ENCODE data around the gene PHKA1.
"Not testable (repeated sequence)": the region's sequence is repeated elsewhere in the genome, so short reads cannot be mapped to it uniquely, and the experiment has no call there.

The PHKA1 gene

DNA sequence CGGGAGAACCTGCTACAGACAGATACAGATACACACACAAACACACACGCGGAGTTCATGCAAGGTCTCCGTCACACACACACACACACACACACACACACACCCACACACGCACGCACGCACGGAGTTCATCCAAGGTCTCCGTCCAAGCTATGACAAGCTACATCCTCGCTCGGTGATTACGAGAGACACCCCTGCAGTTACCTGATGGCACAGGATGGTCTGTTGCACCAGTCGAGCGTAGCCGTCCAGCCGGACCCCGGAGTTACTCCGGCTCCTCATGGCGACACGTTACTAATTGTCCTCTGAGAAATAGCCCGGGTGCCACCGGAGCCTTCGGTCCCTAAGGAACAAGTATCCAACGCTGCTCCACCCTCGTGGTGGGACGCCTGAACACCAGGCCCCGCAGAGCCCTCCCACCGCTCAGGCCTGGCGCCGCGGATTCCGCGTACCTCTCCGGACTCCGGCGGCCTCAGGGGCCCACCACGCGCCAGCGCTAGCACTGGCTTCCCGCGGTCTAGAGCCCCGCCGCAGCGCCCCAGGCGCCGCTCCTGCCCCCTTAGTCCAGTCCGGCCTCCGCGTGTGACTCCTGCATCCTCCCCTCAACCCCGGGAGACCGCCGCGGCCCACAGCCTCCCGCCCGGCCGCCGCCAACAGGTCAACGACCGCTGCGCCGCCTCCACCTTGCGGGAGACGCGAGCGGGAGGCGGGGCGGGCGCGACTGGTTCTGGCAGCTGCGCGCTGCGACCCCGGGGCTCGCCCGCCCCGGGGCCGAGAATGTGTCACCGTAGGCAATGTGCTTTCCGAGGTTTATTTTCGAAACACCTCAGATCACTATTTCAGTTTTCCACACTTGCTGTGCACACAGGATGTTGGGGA lies at the start of gene PHKA1:
TSS of gene PHKA1 (minus strand) at position 708 of the 879 bp plus-strand sequence. CDS start at position 282, 426 bp downstream.
- DNase-seq: not testable (repeated sequence)

DNA sequence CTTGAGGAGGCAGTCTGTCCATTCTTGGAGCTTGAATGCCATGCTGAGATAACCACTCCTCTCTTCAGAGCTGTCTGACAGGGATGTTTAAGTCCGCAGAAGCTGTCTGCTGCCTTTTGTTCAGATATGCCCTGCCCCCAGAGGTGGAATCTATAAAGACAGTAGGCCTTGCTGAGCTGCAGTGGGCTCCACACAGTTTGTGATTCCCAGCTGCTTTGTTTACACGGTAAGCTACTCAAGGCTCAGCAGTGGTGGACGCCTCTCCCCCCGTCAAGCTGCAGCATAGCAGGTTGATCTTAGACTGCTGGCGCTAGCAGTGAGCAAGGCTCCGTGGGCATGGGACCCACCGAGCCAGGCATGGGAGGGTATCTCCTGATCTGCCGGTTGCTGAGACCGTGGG lies 46.3 kb upstream of the PHKA1 start:
- not testable (repeated sequence) for DNase-seq

DNA sequence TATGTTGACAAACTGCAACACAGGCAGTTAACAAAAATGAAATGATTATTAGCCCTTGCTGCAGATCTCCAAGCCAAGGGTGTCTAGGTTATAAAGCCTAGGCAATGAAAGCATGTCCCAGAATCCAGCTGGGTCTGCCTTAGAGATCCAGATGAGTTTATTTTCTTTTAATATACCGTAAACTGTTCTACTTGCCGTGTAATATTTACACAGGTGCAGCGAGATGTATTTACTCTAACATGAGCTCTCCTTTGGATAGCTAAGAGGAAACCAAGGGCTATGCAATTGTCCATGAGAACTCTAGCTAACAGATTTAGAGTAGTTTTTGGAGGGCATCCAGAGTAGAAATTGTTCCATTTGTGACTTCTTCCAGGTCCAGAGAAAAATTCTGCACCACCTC lies 34.4 kb upstream of the PHKA1 start:
- DNase-seq: not testable (repeated sequence)

DNA sequence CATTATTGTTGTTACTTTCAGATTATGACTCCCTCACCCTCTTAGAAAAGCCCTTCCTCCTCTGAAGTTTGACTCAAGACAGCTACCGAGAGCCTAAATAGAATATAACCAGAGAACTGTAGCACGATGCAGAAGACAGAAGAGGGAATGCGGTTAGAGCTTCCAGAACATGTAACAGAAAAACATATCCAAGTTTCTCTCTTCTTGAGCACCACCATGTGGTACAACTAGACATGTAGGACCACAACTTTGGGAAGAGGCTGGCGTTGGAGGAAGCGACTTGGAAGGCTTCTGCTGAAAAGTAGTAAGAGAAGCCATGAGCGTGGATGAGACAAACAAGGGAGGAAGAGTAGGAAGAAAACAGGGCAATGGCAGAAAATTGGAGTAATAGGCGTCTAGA lies 31.4 kb upstream of the PHKA1 start:
- not testable (repeated sequence) for DNase-seq

DNA sequence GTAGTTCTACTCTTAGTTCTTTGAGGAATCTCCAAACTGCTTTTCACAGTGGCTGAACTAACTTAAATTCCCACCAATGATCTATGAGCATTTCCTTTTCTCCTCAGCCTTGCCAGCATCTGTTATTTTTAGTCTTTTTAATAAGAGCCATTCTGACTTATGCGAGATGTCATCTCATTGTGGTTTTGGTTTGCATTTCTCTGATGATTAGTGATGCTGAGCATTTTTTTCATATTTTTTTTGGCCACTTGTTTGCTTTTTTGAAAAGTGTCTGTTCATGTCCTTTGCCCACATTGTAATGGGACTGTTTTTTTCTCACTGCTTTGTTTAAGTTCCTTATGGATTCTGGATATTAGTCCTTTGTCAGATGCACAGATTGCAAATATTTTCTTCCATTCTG lies 21.5 kb upstream of the PHKA1 start:
- DNase-seq: no peak

DNA sequence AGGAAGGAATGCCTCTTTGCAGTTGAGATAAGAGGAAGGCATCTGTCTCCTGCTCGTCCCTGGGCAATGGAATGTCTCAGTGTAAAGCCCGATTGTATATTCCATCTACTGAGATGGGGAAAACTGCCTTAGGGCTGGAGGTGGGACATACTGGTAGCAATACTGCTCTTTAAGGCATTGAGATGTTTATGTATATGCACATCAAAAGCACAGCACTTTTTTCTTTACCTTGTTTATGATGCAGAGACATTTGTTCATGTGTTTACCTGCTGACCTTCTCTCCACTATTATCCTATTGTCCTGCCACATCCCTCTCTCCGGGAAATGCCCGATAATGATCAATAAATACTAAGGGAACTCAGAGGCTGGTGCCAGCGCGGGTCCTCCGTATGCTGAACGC lies 19.5 kb upstream of the PHKA1 start:
- DNase-seq: not testable (repeated sequence)

DNA sequence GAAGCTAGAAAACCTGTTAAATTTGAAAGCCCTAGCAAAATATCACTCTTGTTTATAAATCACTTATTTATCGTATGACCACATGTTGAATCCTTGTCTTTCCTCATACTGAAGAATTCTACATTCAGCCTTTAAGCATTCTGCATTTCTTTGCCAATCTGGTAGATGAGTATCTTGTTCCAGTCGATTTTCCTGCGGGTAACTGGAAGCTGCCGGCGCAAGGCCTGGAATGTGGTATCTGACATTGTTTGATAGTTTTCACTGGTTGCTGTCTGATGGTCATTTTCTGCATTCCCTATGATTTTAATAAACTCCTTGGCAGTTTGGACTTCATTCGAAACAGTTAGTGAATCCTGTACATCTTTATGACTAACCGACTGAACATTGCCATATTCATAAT lies 13.7 kb upstream of the PHKA1 start:
- DNase-seq: no peak

DNA sequence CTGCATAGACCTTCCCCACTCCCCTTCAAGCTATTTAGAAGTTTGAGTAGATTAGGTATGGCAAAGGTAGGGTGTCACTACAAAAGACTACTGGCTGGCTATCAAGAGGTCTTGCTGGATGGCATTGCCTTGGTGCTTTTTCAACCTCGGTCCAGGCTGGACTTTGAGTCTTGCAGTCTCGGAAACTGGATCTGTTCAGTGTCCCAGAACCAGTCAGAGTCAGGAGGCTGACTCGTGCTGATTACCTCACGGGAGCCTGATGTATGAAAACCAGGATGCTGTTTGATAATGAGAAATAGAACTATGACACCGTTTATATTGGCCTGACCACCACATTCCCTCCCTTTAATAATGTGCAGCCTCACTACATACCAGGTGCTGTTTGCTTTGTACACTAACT lies 2.7 kb upstream of the PHKA1 start:
- no peak for DNase-seq

DNA sequence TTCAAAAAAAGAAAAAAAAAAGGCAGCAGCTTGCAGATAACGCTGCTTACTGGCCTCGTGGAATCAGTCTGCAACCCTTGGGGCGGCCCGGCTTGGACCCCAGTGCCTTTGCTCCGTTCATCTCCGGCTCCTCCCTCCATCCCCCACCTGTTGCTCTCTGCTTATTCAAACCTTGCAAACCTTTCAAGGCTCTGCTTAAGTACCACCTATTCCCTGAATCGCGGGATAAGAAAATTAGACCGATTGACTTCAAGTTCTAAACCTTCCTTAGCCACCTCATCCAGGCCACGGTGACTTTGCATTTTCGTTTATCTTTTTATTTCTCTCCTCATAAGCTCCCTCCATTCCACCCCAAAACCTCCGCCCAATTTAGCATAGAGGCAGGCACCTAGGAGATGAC lies 1.4 kb upstream of the PHKA1 start:
- DNase-seq: no peak

DNA sequence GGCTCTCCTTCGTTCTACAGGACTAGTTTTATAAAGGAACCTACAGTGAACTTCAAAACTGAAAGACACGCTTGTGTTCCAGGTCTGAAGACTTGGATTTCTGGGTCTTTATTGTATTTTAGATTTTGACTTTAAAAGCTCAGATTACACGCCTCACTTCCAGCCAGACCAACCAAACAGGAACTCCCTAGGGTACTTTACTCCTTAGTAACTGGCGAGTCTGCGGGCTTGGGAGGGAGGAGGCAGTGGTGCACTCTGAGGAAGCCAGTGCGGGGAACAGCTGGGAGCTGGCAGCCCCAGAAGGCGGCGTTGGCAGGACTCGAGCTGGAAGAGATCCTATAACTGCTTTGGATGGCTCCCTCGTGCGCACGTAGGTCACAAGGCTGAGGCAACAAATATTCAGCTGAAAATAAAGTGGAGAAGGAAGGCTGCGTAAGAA lies 391 bp upstream of the PHKA1 start:
- peak; percentile 13 for DNase-seq

DNA sequence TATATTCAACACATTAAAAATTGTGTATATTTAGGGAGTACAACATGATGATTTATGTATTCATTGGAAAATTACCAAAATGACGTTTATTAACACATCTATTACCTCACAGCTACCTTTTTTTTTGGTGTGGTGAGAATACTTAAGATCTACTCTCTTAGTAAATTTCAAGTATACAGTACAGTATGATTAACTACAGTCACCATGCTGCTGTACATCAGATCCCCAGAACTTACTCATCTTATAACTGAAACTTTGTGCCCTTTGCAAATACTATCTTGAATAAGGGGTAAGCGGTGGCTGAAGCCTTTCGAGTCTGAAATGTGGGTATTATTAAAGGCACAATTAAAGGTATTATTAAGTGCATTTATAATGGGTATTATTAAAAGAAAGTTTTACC lies 976 bp downstream of the PHKA1 start:
- no peak for DNase-seq

DNA sequence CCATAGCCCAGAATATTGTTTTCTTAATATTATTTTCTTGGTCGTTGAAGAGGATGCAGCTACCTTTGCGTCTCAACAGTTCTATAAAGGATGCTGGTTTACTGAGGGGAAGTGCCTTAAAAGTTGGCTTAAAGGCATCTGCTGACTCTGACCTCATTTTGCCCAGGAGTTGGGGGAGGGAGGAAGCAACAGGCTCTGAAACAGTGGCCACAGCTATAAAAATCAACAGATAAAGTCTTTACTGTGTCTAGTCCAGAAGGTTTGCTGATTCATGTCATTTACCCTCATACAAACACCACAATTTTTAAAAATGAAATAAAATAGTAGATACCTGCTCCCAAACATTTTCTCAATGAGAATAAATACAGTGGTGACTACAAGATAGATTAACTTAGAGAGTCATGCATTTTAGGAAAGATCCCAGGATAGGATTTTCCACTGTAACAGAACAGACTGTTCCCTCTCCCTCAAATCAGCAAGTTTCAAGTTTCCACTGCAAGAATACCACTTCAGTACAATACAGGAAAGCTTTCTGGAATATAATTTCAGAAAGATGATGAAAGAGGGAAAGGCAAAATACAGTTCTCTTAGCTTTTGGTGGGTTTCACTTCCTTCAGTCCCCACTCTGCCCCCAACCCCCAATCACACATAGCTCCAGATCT lies 1.9 kb downstream of the PHKA1 start:
- no peak for DNase-seq

DNA sequence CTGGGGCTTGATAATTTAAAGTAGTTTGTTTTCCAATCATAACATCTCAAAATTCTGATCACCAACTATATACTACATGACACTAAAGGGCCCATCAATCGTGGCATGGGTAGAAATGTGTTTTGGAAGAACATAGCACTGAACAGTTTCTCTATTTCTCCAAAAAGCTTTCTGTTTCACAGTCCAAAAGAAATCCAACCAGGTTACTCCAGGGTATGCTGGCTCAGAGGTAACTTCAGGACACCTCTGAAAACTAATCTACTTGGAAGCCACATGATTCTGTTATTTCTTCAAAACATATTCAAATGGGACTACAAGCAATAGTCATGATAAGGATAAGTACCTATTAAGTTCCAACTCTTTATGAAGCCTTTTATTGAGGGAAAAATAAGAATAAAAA lies 8.3 kb downstream of the PHKA1 start:
- no peak for DNase-seq

DNA sequence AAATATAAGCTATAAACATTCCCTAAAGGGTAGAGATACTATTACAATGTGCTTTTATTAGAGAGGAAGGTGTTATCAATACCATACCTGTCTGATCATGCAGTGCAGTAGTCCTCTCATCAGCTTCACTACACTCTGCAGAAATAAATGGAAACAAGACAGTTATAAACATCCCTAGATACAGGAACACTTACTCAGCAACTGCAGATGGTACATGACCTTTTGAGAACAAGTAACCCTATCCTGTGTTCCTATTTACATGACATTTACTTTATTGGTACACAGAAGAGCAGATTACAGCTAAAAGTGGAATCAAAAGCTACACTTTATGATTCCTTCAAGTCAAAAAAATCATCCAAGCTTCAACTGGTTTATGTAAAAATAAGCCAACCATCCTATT lies 9.0 kb downstream of the PHKA1 start:
- no peak for DNase-seq

DNA sequence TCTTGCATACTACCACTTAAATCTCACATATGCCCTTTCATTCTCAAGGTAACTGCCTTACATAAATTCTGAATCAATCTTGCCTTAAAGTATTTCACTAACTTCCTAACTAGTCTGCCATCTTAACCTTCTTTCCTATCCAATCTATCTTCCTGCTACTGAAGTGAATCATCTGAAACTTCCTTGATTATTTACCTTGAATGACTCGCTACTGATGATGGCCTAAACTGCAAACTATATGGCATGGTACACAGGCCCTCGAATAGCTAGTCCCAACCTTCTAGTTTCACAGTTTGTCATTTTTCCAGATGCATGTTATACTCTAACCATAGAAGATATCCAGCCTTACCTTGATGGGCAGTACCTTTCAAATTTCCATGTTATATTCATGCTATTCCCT lies 19.9 kb downstream of the PHKA1 start:
- DNase-seq: no peak

DNA sequence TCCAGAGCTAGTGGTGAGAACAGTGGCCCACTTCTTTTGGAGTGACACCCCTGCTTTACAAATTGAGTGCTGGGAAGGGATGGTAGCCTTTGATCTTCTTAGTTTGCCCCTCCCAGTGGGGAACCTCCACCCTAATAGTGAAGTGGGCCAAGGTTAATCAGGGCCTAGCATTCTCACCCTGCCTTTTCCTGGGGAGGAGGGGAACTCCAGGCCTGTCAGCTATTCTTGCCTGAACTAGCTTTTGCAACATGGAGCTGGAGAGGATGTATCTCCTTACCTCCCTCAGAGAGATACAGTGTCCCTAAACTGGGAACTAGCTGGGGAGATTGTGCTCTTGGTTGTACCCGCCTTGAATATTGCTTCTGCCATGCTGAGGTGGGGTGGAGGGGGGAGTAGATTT lies 20.6 kb downstream of the PHKA1 start:
- no peak for DNase-seq

DNA sequence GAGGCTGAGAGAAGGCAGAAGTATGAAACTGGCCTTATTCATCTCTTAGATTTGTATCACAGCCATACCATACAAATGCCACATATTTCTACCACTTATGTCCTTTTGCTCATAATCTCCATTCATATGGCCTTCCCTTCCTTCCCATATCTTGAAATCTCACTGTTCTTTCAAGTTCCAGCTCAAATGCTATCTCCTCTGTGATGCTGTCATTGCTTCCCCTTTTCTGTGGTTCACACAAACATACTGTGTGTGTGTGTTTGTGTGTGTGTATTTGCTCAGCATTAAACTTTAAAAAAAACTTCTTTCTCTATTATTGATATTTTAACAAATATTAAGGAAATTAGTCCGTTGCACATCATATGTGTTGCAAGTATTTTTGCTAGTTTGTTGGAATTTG lies 26.7 kb downstream of the PHKA1 start:
- DNase-seq: no peak

DNA sequence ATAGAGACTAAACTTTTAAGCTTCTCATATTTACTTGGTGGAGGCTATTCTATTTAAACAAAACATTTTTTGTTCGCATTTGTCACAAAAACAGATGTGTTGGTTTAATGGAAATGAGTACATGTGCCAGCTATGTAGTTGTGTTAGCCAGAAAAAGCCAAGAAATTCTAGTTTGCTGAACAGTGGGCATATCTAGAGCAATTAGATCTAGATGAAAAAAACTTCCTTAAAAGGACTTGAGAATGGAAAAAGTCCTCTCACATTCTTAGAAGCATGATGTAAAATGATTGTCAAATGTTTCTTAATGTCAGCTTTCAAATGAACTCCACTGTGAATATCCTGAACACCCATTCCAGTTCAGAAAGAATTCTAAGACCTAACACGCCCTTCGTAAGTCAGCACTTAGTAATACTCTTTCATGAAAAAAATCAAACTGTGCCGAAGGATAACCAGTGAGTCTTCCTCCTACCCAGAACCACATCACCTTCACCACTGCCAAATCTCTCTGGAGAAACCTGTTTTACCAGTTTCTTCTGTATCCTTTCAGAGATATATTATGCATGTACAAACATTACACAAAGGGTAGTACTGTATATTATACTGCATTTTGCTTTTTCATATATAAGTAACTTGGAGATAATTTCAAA lies 28.2 kb downstream of the PHKA1 start:
- DNase-seq: peak; percentile 25

DNA sequence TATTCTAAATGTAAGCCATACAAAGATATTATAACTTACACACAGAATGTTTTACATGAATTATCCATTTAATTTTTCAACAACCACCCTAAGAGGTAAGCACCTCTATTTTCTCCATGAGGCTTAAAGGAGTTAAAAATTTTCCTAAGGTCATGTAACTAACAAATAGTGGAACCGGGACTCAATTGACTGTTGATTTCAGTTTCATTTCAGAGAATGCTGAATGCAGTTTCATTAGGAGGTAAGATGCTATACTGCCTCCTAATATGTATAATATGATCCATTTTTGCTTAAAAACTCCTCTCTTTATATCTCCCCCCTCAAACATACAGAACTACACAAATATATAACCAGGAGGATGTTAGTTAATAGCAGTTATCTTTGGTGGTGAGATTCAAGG lies 29.1 kb downstream of the PHKA1 start:
- DNase-seq: no peak

DNA sequence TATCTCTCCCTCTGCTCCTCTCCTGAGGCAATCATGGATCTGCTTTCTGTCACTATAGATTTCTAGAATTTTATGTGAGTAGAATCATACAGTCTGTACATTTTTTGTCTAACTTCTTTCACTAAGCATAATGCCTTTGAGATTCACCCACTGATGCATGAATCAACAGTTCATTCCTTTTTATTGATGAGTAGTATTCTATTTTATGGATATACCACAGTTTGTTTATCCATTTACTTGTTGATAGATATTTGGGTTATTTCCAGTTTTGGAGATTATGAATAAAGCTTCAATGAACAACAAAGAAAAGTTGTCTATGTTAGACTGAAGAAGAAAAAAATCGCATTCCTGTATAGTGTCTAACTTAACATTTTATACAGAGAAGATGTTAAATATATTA lies 30.5 kb downstream of the PHKA1 start:
- no peak for DNase-seq

DNA sequence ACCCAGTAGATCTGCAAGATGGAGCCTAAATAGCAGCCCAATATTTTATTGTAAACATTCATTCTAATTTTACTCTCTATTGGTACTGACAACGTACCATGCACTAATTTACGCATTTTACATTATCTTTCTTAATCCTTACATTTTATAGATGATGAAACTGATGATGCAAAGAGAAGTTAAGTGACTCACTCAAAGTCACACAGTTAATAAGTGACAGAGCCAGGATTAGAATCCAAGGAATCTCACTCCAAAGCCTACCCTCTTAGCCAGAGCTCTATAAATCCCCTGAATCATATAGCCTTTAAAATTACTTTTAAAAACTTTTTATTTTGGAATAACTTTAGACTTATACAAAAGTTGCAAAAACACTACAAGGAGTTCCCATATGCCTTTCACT lies 37.6 kb downstream of the PHKA1 start:
- DNase-seq: no peak

DNA sequence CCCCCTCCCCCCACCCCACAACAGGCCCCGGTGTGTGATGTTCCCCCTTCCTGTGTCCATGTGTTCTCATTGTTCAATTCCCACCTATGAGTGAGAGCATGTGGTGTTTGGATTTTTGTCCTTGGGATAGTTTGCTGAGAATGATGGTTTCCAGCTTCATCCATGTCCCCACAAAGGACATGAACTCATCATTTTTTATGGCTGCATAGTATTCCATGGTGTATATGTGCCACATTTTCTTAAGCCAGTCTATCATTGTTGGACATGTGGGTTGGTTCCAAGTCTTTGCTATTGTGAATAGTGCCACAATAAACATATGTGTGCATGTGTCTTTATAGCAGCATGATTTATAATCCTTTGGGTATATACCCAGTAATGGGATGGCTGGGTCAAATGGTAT lies 40.2 kb downstream of the PHKA1 start:
- DNase-seq: not testable (repeated sequence)

DNA sequence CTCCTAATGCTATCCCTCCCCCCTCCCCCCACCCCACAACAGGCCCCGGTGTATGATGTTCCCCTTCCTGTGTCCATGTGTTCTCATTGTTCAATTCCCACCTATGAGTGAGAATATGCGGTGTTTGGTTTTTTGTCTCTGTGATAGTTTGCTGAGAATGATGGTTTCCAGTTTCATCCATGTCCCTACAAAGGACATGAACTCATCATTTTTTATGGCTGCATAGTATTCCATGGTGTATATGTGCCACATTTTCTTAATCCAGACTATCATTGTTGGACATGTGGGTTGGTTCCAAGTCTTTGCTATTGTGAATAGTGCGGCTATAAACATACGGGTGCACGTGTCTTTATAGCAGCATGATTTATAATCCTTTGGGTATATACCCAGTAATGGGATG lies 44.6 kb downstream of the PHKA1 start:
- DNase-seq: not testable (repeated sequence)

DNA sequence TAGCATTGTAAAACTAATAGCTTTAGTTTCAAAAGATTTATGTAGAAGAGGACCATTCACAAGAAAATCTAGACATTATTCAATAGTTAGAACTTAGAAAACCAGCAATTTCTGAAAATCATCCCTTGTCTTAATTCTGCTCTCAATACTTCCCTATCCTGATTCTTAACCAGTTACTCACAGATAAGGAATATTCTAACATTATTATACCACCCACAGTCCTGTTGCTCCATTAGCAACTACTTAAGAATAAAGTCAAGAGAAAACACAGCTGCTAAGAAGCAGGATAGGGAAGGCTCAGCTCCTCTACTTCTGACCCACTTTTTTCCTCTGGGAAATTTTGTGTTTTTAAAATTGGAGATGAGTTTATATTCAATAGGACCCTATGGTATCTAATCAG lies 47.7 kb downstream of the PHKA1 start:
- no peak for DNase-seq
